H1 (cell line): ENCODE measurements around the gene METTL21A. TPM values are rescaled to one million over a fixed set of nuclear protein-coding genes. Genes with fewer than 3 reads are reported as not detected.

Source experiments
- CREB1 ChIP-seq: IDR thresholded peaks from 2 replicates; pipeline ENCODE4 v1.6.1; 2012; ENCODE audit warnings: inconsistent platforms
- CTBP2 ChIP-seq: IDR thresholded peaks from 2 replicates; pipeline ENCODE4 v1.7.0; 2011; ENCODE audit warnings: borderline replicate concordance, mild to moderate bottlenecking, moderate library complexity, mixed read lengths, low read length; ENCODE audit not compliant: insufficient read depth, insufficient read length
- EGR1 ChIP-seq: IDR thresholded peaks from 2 replicates; pipeline ENCODE4 v1.6.1; 2011; ENCODE audit warnings: low read depth, low read length, borderline replicate concordance
- polyA plus RNA-seq, 7 experiments: library from polyadenylated mRNA; depleted of rRNA in 3 of 7; stranded (reverse) in 5 of 7; unstranded in 2 of 7; fragments of >200 nt in 5 of 7; fragments of 200-250 nt in 2 of 7; gene quantifications; 1 replicate in 5 of 7; 2 replicates in 1 of 7; 4 replicates in 1 of 7; pipeline versions ENCODE4 v1.2.1 to v1.2.3, GENCODE V29; 2011 to 2013; ENCODE audit warnings: missing spikeins in 2 of 7, mixed read lengths in 2 of 7
- total RNA-seq: library from RNA; stranded (reverse); fragmentation: NEBNext Ultra II Directional; extraction: Animal tissue kit (Norgen Biotek cat#: 25700); gene quantifications from 2 replicates; pipeline ENCODE4 v1.2.1, GENCODE V29; 2021

Gene METTL21A
- total and polyA plus RNA-seq, 2 of the 8 experiments (the other 6 are each of a cell fraction or from before 2014, with no cell fraction given), result 36.2 to 55.0 TPM

- TF ChIP-seq CREB1 (no peak), CTBP2 (no peak), EGR1 (no peak)
These were observed 57.5 kb downstream of the METTL21A start (continued) for GRCh38 chr2:207567671-207568070.
